Thyroid gland (tissue), 4 donors: ENCODE results near the gene SLC45A2.

Experiments used
- CTCF ChIP-seq, 6 experiments: fragments of 200-600 bp in 3 of 6; fragments of 450-650 bp in 3 of 6; sonication (generic) in 3 of 6; IDR thresholded peaks; one replicate each; pipeline ENCODE4 v1.5.1; 2016 to 2019; ENCODE audit warnings: antibody characterized with exemption in 6 of 6, mild to moderate bottlenecking in 2 of 6, inconsistent platforms in 1 of 6, moderate library complexity in 1 of 6
- POLR2A ChIP-seq, 2 donors: fragments of 450-650 bp; IDR thresholded peaks; one replicate each; pipeline ENCODE4 v1.6.1; 2017; ENCODE audit warnings: antibody characterized with exemption in 2 of 2, mild to moderate bottlenecking in 2 of 2, moderate library complexity in 1 of 2

GRCh38 chr5:33976307-33976706, 8.2 kb downstream of the SLC45A2 start:
- no peak for TF ChIP-seq CTCF (IDR thresholded peaks at IDR 0.05)
- TF ChIP-seq POLR2A (IDR thresholded peaks at IDR 0.05): no peak
